HG03108 (cell line): Measurements from ENCODE around the gene SLC50A1.

Experiments
- ATAC-seq: cut with Tn5 transposase; IDR thresholded peaks from one replicate; pipeline ENCODE4 v1.9.1; 2021; ENCODE audit warnings: moderate library complexity; ENCODE audit not compliant: unreplicated experiment

Gene SLC50A1

GRCh38 chr1:155135415-155136028 lies at the start of gene SLC50A1:
TSS of gene SLC50A1 (plus strand) at chr1:155135852. CDS start at chr1:155135912, 60 bp downstream.
- peak; percentile 64 for ATAC-seq

GRCh38 chr1:155086128-155086741 lies 49.4 kb upstream of the SLC50A1 start:
- no peak for ATAC-seq

- no peak for ATAC-seq
Measured at GRCh38 chr1:155086856-155087535, 48.7 kb upstream of the SLC50A1 start.

- no peak for ATAC-seq
Measured at GRCh38 chr1:155091071-155092051, 44.3 kb upstream of the SLC50A1 start.

- ATAC-seq, result no peak
Measured at GRCh38 chr1:155092131-155092530, 43.5 kb upstream of the SLC50A1 start.

GRCh38 chr1:155092641-155093040 lies 43.0 kb upstream of the SLC50A1 start:
- ATAC-seq, result no peak

- no peak for ATAC-seq
Measured at GRCh38 chr1:155093911-155094621, 41.6 kb upstream of the SLC50A1 start.

- no peak for ATAC-seq
Measured at GRCh38 chr1:155094622-155094948, 41.1 kb upstream of the SLC50A1 start.

GRCh38 chr1:155099331-155099730 lies 36.3 kb upstream of the SLC50A1 start:
- ATAC-seq, result no peak

- ATAC-seq, result no peak
Measured at GRCh38 chr1:155103325-155103724, 32.3 kb upstream of the SLC50A1 start.

GRCh38 chr1:155104605-155105534 lies 30.8 kb upstream of the SLC50A1 start:
- no peak for ATAC-seq

GRCh38 chr1:155105604-155106011 lies 30.0 kb upstream of the SLC50A1 start:
- ATAC-seq, result no peak

GRCh38 chr1:155106862-155107261 lies 28.8 kb upstream of the SLC50A1 start:
- ATAC-seq, result no peak

GRCh38 chr1:155107309-155108264 lies 28.1 kb upstream of the SLC50A1 start:
- ATAC-seq, result no peak

- no peak for ATAC-seq
Measured at GRCh38 chr1:155108296-155108695, 27.4 kb upstream of the SLC50A1 start.

- ATAC-seq, result no peak
Measured at GRCh38 chr1:155110381-155110780, 25.3 kb upstream of the SLC50A1 start.

GRCh38 chr1:155110826-155111225 lies 24.8 kb upstream of the SLC50A1 start:
- ATAC-seq, result no peak

GRCh38 chr1:155113450-155113980 lies 22.1 kb upstream of the SLC50A1 start:
- no peak for ATAC-seq
